ENCODE results near the gene MBOAT1. TPM values are rescaled to one million over a fixed set of nuclear protein-coding genes. Genes with fewer than 3 reads are reported as not detected.
"Not testable (repeated sequence)": the region's sequence is repeated elsewhere in the genome, so short reads cannot be mapped to it uniquely, and the experiment has no call there.

The MBOAT1 gene, protein sequence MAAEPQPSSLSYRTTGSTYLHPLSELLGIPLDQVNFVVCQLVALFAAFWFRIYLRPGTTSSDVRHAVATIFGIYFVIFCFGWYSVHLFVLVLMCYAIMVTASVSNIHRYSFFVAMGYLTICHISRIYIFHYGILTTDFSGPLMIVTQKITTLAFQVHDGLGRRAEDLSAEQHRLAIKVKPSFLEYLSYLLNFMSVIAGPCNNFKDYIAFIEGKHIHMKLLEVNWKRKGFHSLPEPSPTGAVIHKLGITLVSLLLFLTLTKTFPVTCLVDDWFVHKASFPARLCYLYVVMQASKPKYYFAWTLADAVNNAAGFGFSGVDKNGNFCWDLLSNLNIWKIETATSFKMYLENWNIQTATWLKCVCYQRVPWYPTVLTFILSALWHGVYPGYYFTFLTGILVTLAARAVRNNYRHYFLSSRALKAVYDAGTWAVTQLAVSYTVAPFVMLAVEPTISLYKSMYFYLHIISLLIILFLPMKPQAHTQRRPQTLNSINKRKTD
- total RNA-seq = 1 to 10 TPM; 4.5 to 5.1 TPM

DNA sequence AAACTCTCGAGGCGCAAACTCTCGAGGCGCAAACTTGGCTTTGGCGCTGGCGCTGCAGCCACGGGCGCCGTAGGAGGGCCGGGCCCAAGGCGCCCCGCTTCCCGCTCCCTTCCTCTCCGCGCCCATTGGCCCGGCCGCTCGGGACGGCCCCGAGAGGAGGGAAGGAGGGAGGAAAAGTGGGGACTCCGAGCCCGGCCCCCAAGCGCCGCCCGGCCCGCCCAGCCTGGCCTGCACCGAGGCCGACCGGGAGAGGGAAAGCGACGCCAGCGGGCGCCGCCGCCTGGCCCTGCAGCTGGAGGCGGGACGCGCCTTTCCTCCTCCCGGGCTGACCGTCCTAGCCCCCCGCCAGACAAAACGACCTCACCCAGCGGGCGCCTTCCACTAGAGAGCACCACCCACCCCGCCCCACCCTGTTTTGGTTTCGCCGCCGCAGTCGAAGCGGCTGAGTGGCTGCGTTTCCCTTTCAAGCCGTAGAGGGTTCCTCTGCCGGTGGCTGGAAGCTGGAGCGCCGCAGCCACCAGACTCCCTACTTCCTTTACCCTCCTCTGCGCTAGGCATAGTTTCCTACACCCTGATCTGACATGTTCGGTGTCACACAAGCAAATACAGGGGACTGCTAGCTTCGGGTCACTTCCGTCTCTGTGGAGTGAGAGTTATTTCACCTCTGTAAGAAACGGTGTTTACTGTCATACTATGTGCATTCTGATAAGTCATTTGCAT, at the start of gene MBOAT1:
Gene MBOAT1, minus strand, starts transcription at position 78 of the 720 bp plus-strand sequence. CDS start 235 bp downstream, outside the sequence.
- DNase-seq = peak; percentile 76
- H3K4me1 Mint-ChIP-seq = peaks cover 29% of the 10 kb centered on the region
- no peaks in the 10 kb centered on the region for H3K9me3 Mint-ChIP-seq
- H3K27me3 Mint-ChIP-seq = peaks cover 9% of the 10 kb centered on the region
- no peaks in the 10 kb centered on the region for H3K36me3 Mint-ChIP-seq
- H3K27ac Mint-ChIP-seq = peak within 1 kb of the TSS; percentile 86
- H3K4me3 Mint-ChIP-seq = peak within 1 kb of the TSS; percentile 86

DNA sequence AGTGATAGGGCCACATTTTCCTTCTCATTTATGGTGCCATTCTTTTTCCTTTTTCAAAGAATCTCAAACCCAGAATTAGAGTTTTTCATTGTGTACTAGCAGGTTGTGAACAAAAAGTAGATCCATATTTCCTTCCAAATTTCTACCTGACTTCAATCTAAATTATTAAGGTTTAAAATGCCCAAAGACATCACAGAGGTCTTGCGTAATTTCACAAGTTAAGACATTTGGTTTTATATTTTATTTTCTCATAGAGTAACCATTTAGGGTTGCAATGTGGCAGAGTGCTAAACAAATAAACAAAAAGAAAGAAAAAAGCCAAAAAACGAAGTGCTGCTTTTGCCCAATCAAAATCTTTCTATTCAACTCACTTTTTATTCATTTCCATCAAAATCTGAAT, 49.4 kb upstream of the MBOAT1 start:
- Mint-ChIP-seq H3K4me3 (no peak overlapping the region), H3K9me3 (peaks cover 1% of the 10 kb centered on the region), H3K27me3 (peaks cover 29% of the 10 kb centered on the region), H3K4me1 (no peaks in the 10 kb centered on the region), H3K27ac (no peak overlapping the region), H3K36me3 (no peaks in the 10 kb centered on the region)
- DNase-seq = no peak

DNA sequence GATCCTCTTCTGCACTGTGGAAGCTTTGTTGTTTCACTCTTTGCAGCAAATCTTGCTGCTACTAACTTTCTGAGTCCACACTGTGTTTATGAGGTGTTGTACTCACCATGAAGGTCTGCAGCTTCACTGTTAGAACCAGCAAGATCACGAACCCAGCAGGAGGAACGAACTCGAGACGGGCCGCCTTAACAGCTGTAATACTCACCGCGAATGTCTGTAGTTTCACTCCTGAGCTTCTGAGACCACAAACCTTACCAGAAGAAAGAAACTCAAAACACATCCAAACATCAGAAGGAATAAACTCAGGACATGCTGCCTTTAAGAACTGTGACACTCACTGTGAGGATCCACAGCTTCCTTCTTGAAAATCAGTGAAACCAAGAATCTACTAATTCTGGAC, 48.1 kb upstream of the MBOAT1 start:
- Mint-ChIP-seq H3K36me3 (no peaks in the 10 kb centered on the region), H3K4me3 (no peak overlapping the region), H3K9me3 (peaks cover 1% of the 10 kb centered on the region), H3K27ac (no peak overlapping the region), H3K4me1 (no peaks in the 10 kb centered on the region), H3K27me3 (peaks cover 26% of the 10 kb centered on the region)
- DNase-seq = no peak

DNA sequence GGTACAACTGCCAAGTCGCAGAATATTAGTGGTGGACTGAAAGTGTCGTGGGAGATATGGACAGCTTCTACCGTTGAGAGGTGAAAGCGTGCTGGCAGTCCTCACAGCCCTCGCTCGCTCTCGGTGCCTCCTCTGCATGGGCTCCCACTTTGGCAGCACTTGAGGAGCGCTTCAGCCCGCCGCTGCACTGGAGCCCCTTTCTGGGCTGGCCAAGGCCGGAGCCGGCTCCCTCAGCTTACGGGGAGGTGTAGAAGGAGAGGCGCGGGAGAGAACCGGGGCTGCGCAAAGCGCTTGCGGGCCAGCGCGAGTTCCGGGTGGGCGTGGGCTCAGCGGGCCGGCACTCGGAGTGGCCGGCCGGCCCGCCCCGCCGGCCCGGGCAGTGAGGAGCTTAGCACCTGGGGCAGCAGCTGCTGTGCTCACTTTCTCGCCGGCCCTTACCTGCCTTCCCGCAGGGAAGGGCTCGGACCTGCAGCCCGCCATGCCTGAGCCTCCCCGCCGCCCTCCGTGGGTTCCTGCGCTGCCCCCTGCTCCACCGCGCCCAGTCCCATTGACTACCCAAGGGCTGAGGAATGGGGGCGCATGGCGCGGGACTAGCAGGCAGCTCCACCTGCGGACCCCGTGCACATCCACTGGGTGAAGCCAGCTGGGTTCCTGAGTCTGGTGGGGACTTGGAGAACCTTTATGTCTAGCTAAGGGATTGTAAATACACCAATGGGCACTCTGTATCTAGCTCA, 47.2 kb upstream of the MBOAT1 start:
- no peaks in the 10 kb centered on the region for H3K9me3 Mint-ChIP-seq
- H3K4me1 Mint-ChIP-seq = no peaks in the 10 kb centered on the region
- no peak for DNase-seq
- no peak overlapping the region for H3K27ac Mint-ChIP-seq
- peaks cover 25% of the 10 kb centered on the region for H3K27me3 Mint-ChIP-seq
- no peak overlapping the region for H3K4me3 Mint-ChIP-seq
- no peaks in the 10 kb centered on the region for H3K36me3 Mint-ChIP-seq

DNA sequence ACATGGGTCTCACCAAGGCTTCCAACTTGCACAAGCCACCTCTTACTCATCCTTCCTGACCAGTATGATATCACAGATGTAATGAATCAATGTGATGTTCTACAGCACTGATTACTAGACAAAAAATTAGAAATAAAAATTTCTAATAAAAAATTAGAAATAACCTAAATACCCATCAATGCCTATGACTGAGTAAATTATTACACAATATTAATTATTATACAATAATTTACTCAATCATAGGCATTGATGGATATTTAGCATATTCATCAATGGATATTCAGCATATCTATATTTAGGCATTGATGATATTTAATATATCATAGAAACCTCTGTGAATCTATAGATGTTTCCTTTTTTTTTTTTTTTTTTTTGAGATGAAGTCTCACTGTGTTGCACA, 43.2 kb upstream of the MBOAT1 start:
- no peak for DNase-seq
- Mint-ChIP-seq H3K27ac (no peak overlapping the region), H3K27me3 (peaks cover 3% of the 10 kb centered on the region)

DNA sequence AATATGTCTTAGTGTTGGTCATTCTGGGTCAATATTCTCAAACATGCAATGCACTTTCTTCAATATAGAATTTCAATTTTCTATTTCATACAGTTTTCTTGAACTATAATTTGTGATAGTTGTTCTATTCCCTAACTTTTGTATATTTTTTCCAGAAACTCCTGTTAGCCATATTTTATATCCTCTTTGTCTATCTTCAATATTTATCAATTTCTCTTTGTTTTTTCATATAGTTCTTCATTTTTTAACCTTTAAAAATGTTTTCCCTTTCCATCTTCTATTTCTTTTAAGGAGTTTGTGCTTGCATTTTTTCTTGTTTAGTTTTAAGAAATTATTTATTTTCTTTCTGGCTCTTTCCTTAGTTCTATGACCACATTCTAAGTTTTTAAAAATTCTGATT, 42.0 kb upstream of the MBOAT1 start:
- Mint-ChIP-seq H3K9me3 (no peaks in the 10 kb centered on the region), H3K36me3 (no peaks in the 10 kb centered on the region), H3K27ac (no peak overlapping the region), H3K4me1 (no peaks in the 10 kb centered on the region), H3K27me3 (peaks cover 3% of the 10 kb centered on the region), H3K4me3 (no peak overlapping the region)
- no peak for DNase-seq

More for the DNA sequence above, 43.2 kb upstream of the MBOAT1 start:
- Mint-ChIP-seq H3K36me3 (no peaks in the 10 kb centered on the region), H3K4me1 (no peaks in the 10 kb centered on the region), H3K4me3 (no peak overlapping the region), H3K9me3 (no peaks in the 10 kb centered on the region)

DNA sequence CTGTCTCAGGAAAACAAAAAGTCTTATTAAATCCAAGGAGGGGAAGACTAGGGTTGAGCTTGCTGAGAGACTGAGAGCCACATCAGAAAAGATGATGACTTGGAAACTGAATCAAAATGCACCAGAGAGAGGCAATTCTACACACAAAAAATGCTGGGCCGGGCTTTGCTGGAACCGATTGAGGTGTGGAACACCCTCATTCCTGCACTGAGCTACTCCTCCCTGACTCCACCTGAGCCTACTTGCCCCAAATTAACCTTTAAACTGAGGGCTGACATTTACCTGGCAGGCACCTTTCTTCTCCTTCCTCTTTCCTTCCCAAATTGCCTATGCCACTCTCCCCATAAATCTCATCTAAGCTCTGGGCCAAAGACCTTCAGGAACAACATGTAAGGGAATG, 40.8 kb upstream of the MBOAT1 start:
- H3K9me3 Mint-ChIP-seq = no peaks in the 10 kb centered on the region
- H3K4me1 Mint-ChIP-seq = no peaks in the 10 kb centered on the region
- no peaks in the 10 kb centered on the region for H3K36me3 Mint-ChIP-seq
- peaks cover 2% of the 10 kb centered on the region for H3K27me3 Mint-ChIP-seq
- H3K4me3 Mint-ChIP-seq = no peak overlapping the region
- no peak overlapping the region for H3K27ac Mint-ChIP-seq
- no peak for DNase-seq

DNA sequence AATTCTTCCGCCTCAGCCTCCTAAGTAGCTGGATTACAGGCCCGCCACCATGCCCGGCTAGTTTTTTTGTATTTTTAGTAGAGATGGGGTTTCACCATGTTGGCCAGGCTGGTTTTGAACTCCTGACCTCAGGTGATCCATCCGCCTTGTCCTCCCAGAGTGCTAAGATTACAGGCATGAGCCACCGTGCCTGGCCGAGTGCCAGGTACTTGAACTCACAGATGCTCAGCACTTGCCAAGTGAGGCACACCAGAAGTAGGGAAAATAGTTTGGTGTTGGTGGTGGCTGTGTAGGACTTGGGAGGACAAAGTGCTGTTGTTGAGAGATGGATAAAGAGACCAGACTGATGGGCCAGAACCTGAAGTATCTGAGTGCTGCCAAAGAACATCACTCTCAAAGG, 40.0 kb upstream of the MBOAT1 start:
- H3K4me3 Mint-ChIP-seq = no peak overlapping the region
- no peak overlapping the region for H3K27ac Mint-ChIP-seq
- H3K9me3 Mint-ChIP-seq = no peaks in the 10 kb centered on the region
- no peak for DNase-seq
- no peaks in the 10 kb centered on the region for H3K27me3 Mint-ChIP-seq
- H3K36me3 Mint-ChIP-seq = no peaks in the 10 kb centered on the region
- H3K4me1 Mint-ChIP-seq = no peaks in the 10 kb centered on the region

DNA sequence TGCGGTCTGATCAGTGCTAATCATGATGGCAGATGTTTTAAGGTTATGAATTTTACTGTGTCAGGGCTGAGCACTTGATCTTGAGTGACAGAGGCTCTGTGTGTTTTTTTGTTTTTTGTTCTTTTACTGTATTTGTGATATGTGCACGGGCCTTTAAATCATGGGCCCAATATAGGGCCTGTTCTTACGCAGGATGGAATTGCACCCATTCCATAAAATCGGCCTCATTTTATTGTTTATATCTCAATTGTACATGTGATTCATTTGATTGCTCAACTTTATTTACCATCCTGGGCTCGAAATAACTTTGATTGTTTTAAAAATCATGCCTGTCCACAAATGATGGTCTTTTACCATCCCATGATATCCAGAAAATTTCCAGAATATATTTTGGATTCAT, 39.3 kb upstream of the MBOAT1 start:
- H3K9me3 Mint-ChIP-seq = no peaks in the 10 kb centered on the region
- no peak overlapping the region for H3K27ac Mint-ChIP-seq
- H3K36me3 Mint-ChIP-seq = no peaks in the 10 kb centered on the region
- H3K4me1 Mint-ChIP-seq = no peaks in the 10 kb centered on the region
- DNase-seq = no peak
- no peak overlapping the region for H3K4me3 Mint-ChIP-seq
- H3K27me3 Mint-ChIP-seq = no peaks in the 10 kb centered on the region

DNA sequence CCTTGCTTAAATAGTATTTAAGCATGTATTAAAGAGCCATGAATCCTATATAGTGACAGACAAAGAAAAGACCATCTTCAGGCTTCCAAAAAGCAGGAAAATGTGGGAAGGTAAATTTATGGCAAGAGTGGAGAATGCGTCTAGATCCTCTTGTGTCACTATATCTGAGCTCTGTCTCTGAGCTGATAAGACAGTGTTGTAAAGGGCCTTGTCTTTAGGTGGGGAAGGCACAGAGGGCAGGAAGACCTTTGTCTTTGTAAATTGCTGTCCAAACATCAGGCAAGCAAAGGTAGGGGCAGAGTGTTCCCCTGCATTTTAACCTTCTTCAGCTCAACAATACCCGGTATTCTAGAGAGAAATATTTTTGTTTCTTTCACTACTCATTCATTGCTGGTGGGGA, 33.9 kb upstream of the MBOAT1 start:
- no peaks in the 10 kb centered on the region for H3K9me3 Mint-ChIP-seq
- H3K27me3 Mint-ChIP-seq = no peaks in the 10 kb centered on the region
- no peaks in the 10 kb centered on the region for H3K36me3 Mint-ChIP-seq
- H3K27ac Mint-ChIP-seq = no peak overlapping the region
- H3K4me1 Mint-ChIP-seq = no peaks in the 10 kb centered on the region
- no peak overlapping the region for H3K4me3 Mint-ChIP-seq
- DNase-seq = no peak

DNA sequence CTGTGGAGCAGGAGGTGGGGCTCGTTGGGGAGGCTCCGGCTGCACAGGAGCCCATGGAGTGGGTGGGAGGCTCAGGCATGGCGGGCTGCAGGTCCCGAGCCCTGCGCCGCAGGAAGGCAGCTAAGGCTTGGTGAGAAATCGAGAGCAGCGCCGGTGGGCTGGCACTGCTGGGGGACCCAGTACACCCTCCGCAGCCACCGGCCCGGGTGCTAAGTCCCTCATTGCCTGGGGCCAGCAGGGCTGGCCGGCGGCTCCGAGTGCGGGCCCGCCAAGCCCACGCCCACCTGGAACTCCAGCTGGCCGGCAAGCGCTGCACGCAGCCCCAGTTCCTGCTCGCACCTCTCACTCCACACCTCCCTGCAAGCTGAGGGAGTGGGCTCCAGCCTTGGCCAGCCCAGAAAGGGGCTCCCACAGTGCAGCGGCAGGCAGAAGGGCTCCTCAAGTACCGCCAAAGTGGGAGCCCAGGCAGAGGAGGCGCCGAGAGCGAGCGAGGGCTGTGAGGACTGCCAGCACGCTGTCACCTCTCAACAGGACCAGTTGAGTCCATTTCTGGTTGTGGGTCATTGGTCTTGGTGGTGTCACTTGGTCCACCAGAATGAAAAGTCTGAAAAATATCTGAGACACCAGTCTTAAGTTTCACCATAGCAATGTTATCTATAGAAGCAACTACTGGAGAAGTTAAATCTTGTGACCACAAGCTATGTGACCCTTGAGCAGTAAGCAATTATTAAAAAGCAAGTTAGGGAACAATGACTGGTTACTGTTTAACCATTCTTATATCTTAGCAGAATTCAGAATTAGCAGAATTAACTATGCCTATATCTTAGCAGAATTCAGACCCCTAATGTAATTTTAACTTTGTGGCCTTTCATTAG, 32.8 kb upstream of the MBOAT1 start:
- H3K4me3 Mint-ChIP-seq, H3K9me3 Mint-ChIP-seq, DNase-seq, H3K27me3 Mint-ChIP-seq, H3K36me3 Mint-ChIP-seq, H3K4me1 Mint-ChIP-seq, H3K27ac Mint-ChIP-seq: not testable (repeated sequence)

DNA sequence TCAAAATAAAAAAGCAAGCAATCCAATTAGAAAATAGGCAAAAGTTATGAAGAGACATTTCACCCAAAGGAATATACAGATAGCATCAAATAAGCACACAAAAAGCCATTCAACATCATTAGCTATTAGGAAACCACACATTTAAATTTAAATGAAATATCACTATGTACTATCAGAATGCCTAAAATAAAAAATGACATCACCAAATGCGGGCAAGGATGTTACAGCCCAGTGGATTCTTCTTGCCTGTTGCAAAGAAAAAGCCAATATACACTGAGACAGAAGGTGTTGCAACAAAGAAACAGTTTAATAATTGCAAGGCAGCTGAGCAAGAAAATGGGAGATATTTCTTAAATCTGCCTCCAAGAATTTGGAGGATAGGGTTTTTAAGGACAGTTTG, 31.0 kb upstream of the MBOAT1 start:
- no peaks in the 10 kb centered on the region for H3K36me3 Mint-ChIP-seq
- no peaks in the 10 kb centered on the region for H3K9me3 Mint-ChIP-seq
- no peak overlapping the region for H3K27ac Mint-ChIP-seq
- no peak overlapping the region for H3K4me3 Mint-ChIP-seq
- DNase-seq = no peak
- H3K4me1 Mint-ChIP-seq = no peaks in the 10 kb centered on the region
- no peaks in the 10 kb centered on the region for H3K27me3 Mint-ChIP-seq

DNA sequence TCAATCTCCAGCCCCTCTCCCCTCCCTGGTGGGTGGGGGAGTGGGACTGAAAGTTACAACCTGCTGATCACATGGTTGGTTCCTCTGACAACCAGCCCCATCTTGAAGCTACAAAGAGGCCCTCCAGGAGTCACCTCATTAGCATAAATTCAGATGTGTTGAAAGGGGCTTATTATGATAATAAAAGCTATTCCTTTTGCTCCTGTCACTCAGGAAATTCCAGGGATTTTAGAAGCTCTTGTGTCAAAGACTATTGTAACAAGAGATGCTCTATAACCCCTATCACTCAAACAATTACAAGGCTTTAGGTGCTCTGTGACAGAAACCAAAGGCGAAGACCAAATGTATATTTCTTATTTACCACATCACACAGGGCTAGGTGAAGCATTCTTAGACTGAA, 30.1 kb upstream of the MBOAT1 start:
- Mint-ChIP-seq H3K9me3 (no peaks in the 10 kb centered on the region), H3K4me1 (no peaks in the 10 kb centered on the region), H3K36me3 (no peaks in the 10 kb centered on the region)

DNA sequence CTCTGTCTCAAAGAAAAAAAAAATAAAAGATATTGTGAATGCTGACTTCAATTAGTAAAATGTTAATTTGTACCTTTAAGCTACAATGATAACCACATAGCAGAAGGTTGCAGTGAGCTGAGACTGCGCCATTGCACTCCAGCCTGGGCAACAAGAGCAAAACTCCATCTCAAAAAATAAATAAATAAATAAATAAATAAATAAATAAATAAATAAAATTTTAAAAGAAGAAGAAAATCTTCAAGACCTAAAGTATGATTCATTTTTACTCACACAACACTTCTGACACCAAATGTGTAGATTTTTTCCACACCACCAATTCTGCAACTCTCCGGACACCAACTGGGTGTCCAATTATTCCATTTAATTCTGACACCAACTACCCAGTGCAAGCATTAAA, 28.8 kb upstream of the MBOAT1 start:
- H3K27ac Mint-ChIP-seq = no peak overlapping the region
- no peaks in the 10 kb centered on the region for H3K27me3 Mint-ChIP-seq
- H3K4me3 Mint-ChIP-seq = no peak overlapping the region
- no peak for DNase-seq
- no peaks in the 10 kb centered on the region for H3K36me3 Mint-ChIP-seq
- H3K9me3 Mint-ChIP-seq = no peaks in the 10 kb centered on the region
- no peaks in the 10 kb centered on the region for H3K4me1 Mint-ChIP-seq

More for the DNA sequence above, 30.1 kb upstream of the MBOAT1 start:
- H3K27me3 Mint-ChIP-seq = no peaks in the 10 kb centered on the region
- no peak for DNase-seq
- no peak overlapping the region for H3K4me3 Mint-ChIP-seq
- no peak overlapping the region for H3K27ac Mint-ChIP-seq

Measured in activated naive CD8-positive, alpha-beta T cell treated with anti-CD3 and anti-CD28 coated beads for 36 hours (primary cell).